Measurements from ENCODE around the gene CEMIP.

The CEMIP gene

GRCh38 chr15:80774486-80774885, 4.7 kb upstream of the CEMIP start:
- Histone ChIP-seq H3K36me3 (no peaks in the 10 kb centered on the region), H3K4me3 (no peak overlapping the region), H3K27me3 (peaks cover 0 to 28% of the 10 kb centered on the region in 2 donors), H3K4me1 (peaks cover 0 to 21% (median 13%) of the 10 kb centered on the region in 4 donors), H3K9me3 (no peaks in the 10 kb centered on the region), H3K27ac (no peak overlapping the region)
- no peak for TF ChIP-seq CTCF (IDR thresholded peaks at IDR 0.05)
- no peak for DNase-seq
- intact Hi-C loops (cut with DNase I; ENCODE audit: low total_unique reads) = loop anchor here (2.0 kb wide), 1 partner anchor 322 kb away; no protein-coding TSS in a partner anchor

GRCh38 chr15:80775338-80775737, 3.8 kb upstream of the CEMIP start:
- Histone ChIP-seq H3K36me3 (no peaks in the 10 kb centered on the region), H3K4me3 (no peak overlapping the region), H3K4me1 (peaks cover 0 to 29% (median 19%) of the 10 kb centered on the region in 4 donors), H3K9me3 (no peaks in the 10 kb centered on the region), H3K27ac (no peak overlapping the region), H3K27me3 (peaks cover 0 to 34% of the 10 kb centered on the region in 2 donors)
- no peak for TF ChIP-seq CTCF (IDR thresholded peaks at IDR 0.05)
- intact Hi-C loops (cut with DNase I; ENCODE audit: low total_unique reads) = loop anchor here (2.0 to 5.0 kb wide), 4 partner anchors 78 to 323 kb away; partner anchors contain the start of gene ABHD17C
- DNase-seq = no peak

- peak; percentile 71 to 75 for TF ChIP-seq CTCF (IDR thresholded peaks at IDR 0.05)
- Histone ChIP-seq H3K27me3 (peaks cover 0 to 40% of the 10 kb centered on the region in 2 donors), H3K27ac (no peak overlapping the region), H3K4me1 (peaks cover 0 to 34% (median 23%) of the 10 kb centered on the region in 4 donors), H3K4me3 (no peak overlapping the region), H3K36me3 (no peaks in the 10 kb centered on the region), H3K9me3 (no peaks in the 10 kb centered on the region)
- DNase-seq = peak; percentile 58 to 76
- intact Hi-C loops (cut with DNase I; ENCODE audit: low total_unique reads) = loop anchor here (1.0 to 5.0 kb wide), 4 partner anchors 79 to 209 kb away; partner anchors contain the start of gene ABHD17C
Observed at GRCh38 chr15:80776420-80777045, 2.6 kb upstream of the CEMIP start.

GRCh38 chr15:80777137-80777536, 2.0 kb upstream of the CEMIP start:
- H3K27ac ChIP-seq = no peak overlapping the region

More at GRCh38 chr15:80777137-80777536, 2.0 kb upstream of the CEMIP start:
- peaks cover 0 to 41% of the 10 kb centered on the region in 2 donors for H3K27me3 ChIP-seq
- H3K4me1 ChIP-seq = peaks cover 0 to 34% (median 23%) of the 10 kb centered on the region in 4 donors
- intact Hi-C loops (cut with DNase I; ENCODE audit: low total_unique reads) = loop anchor here (1.0 to 5.0 kb wide), 4 partner anchors 80 to 210 kb away; partner anchors contain the start of gene ABHD17C
- H3K4me3 ChIP-seq = no peak overlapping the region
- no peaks in the 10 kb centered on the region for H3K9me3 ChIP-seq
- peak in 1 of 2 donors; percentile 65 for DNase-seq
- no peaks in the 10 kb centered on the region for H3K36me3 ChIP-seq
- no peak for TF ChIP-seq CTCF (IDR thresholded peaks at IDR 0.05)

Data from tibial artery (tissue), 4 donors.